NCI-H2107 treated with DMSO at 0.1 percent for 48 hours (cell line): ENCODE data around the gene UBE3C.
A peak's percentile ranks its signal among the peaks of the same experiment; 100 is the strongest.
"Not testable (repeated sequence)": the region's sequence is repeated elsewhere in the genome, so short reads cannot be mapped to it uniquely, and the experiment has no call there.

Experiments used
- DNase-seq: peaks from one replicate; lab custom pipeline; 2025; ENCODE audit not compliant: unreplicated experiment; lab: John Stamatoyannopoulos, UW

UBE3C gene

DNA sequence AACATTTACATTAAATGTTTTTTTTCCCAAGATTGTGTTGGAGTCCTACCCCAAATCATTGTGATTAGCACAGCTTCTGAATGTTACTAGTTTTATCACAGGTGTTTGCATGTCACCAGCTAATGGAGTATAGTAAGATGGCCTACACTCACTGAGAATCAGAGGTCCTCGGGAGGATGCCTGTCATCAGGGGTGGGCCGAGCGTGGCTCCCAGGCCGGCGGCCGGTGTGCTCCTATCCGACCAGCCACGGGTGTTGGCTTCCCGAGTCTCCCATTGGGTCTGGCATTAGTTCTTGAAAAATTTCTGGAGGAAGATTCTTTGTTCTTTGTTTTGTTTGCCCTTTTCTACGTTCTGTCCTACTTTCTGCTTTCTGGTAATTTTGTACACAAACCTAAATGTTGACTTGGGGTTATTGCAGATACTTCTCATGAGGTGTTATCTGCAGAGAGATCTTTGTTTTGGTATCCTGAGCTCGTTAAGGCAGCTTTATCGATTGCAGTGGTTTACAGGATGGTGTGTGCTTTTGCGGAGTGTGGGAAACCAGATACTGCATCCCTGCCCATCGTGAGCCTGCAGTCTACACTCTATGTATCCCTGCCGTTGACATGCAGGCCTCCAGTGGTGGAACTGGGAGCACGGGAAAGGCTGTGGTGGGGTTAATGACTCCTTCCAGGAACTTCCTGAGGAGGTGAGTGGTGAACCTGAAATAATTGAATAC, 130.8 kb downstream of the UBE3C start:
- no peak for DNase-seq

DNA sequence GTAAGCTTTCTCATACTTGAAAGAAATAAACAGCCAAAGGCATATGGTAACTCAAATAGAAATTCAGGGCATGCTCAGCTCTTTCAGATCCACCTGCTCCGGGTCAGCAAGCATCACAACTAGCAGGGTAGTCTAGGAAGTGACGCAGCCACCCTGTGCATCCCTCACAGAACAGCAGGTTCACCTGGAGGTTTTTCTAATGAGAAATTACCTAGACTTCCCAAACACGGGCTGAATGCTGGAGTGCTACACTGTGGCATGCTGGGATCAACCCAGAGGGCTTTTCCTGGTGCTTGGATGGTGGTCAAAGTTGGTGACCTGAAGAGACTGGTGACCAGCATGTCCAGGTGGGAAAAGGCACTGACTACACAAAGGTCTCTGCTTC, 131.3 kb downstream of the UBE3C start:
- DNase-seq = no peak

- DNase-seq = no peak
Measured at GRCh38 chr7:157271315-157271990, 132.7 kb downstream of the UBE3C start.

GRCh38 chr7:157271991-157272324, 133.2 kb downstream of the UBE3C start:
- DNase-seq = peak; percentile 56

DNA sequence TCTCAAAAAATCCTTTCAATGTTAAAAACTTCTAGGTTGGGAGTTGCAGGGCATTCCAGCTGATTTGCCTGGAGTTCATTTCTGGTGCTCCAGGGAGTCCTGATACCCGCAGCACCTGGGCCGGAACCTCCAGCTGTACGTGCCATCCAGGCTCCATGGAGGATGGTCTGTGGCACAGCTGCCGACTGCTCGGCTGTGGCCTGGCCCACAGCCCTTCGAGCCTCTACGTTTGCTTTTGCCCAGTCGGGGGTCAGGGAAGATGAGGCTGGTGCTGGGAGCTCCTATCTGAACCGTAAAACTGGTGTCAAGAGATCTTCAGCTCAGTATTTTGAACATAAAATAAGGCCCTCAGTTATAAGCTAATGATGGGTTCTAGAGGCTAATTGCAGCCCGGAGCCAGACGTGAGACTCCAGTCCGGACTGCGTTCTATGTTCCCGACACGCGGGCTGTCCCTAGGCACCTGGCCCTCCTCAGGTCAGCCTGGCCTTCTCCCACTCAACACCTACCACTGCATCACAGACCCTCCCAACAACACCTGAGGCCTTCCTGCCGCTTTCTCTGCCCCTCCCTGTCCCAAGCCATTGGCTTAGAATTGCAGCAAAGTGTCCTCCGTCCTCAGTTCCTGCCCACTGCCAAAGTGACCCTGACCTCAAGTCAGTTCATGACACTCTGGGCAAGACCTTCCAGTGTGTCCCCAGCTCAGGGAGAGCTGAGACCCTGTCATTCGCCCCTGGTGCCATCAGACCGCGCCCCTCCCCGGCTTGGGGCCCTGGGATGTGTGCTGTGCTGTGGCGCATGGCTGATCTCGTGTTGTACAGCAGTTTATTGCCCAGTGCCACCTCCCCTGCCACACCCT, 133.9 kb downstream of the UBE3C start:
- DNase-seq = no peak

GRCh38 chr7:157273208-157274093, 134.7 kb downstream of the UBE3C start:
- DNase-seq = peak; percentile 31

DNA sequence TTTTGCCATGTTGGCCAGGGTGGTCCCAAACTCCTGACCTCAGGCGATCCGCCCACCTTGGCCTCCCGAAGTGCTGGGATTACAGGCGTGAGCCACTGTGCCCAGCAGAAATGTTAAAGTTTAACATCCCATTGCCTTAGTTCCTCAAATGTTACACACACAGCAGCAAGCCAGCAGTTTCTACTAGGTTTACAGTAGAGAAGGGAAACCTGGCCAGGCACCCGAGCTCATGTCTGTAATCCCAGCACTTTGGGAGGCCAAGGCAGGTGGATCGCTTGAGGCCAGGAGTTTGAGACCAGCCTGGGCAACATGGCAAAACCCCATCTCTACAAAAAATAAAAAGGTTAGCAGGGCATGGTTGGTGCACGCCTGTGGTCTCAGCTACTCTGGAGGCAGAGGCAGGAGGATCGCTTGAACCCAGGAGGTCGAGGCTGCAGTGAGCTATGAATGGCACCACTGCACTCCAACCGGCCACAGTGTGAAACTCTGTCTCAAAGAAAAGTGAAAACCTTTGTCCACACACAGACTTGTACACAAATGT, 135.4 kb downstream of the UBE3C start:
- DNase-seq = not testable (repeated sequence)

DNA sequence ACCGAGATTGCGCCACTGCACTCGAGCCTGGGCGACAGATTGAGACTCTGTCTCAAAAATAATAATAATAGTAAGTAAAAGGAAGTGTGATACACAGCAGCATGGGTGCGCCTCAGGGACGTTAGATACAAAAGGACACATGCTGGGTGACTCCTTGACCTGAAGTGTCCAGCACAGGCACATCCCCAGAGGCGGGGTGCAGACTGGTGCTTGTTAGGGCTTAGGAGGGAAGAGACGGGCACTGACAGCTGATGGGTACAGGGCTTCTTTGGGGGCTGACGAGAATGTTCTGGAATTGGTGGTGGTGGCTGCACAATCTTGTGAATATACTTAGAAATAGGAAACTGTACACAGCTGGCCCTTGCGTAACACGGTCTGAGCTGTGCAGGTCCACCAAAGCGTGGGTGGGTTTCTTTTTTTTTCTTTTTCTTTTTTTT, 136.3 kb downstream of the UBE3C start:
- no peak for DNase-seq

DNA sequence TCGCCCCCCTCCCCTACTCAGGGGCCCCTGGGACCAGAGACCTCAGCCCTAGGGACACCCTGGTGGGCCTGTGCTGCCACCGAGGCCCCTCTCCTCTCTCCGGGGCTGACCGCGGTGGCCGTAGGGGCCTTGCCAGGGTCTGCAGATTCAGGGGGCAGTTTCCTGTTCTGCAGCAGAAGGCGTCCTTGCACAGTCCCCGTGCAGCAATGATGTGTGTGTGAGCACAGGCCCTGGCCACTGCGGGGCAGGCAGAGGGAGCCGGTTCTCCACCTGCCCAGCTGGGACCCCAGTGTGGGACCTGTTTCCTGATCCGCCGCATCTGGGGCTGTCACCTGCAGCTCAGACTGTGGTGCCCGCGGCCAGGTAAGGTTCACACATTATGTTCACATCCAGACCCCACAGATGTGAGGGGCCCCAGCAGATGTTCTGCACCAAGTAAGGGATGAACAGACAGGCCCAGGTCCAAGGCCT, 137.4 kb downstream of the UBE3C start:
- no peak for DNase-seq

- DNase-seq = no peak
Measured at GRCh38 chr7:157276731-157277562, 138.2 kb downstream of the UBE3C start.

DNA sequence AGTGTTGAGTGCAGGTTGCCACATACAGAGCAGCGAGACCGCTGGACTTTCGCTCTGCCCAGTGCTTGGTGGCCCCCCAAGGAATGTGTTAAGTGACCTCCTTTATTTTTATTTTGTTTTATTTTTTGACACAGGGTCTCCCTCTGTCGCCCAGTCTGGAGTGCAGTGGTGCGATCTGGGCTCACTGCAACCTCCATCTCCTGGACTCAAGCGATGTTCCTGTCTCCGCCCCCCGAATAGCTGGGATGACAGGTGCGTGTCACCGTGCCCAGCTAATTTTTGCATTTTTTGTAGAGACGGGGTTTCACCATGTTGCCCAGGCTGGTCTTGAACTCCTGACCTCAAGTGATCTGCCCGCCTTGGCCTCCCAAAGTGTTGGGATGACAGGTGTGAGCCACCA, 138.8 kb downstream of the UBE3C start:
- DNase-seq = not testable (repeated sequence)

DNA sequence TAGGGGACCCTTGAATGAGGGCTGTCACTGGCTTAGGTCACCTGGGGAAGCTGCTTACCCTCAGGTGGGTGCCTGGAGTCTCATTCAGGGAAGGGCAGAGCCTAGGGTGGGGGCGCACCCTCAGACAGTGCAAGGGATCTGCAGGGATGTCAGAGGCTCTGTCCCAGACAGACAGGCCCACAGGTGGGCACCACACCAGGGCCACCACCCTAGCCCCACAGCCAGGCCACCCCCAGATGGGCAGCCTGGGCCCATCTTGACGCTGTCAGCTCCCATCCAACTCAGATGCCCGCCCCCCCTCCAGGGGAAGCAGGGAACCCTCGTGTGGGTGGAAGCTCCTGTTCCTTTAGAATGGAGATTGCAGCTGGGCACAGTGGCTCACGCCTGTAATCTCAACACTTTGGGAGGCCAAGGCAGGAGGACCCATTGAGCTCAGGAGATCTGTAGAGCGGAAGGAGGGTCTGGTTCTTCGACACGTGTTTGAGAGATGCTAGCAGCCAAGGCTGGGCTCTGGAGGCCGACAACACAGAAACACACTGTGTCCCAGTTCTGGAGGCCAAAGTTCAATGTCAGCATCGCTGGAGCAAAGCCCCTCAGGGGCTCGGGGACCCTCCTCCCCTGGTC, 139.6 kb downstream of the UBE3C start:
- DNase-seq = no peak

DNA sequence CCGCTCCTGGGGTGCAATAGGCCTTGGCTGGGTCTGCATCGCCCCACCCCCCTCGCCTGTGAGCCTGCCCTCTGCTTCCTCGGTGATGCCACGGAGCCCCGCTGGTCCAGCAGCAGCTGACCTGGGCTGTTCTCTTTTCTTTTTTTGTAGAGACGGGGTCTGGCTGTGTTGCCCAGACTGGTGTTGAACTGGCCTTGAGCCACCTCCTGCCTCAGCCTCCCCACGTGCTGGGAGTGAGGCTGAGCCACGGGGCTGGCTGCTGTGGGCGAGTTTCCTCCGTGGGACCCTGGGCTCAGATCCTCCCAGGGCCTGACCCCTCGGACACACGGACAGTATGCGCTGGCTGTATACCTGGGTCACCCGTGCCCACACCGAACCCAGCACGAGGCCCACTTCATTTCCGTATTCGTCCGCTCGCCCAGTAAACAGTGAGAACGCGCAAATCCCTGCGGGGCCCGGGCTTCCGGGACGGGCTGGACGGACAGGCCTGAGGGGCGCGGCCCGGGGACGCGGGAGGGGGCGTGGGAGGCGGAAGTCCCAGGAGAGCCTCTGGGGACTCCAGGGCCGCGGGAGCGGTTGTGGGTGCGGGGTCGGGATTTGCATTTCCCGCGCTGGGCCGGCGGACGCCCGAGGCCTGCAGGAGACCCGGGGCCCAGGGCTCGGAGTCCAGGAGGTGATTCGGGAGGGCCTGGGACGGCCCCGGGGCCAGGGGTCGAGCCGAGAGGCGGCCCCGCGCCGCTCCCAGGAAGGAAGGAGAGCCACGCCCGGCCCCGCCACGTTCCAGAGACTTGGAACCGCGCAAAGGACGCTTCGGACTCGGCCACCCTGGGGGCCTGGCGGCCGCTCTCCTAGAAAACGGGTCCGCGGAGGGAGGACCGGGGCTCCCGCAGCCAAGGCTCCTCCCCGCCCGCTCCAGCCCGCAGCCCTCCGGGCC, 140.3 kb downstream of the UBE3C start:
- no peak for DNase-seq

GRCh38 chr7:157279741-157280215, 141.1 kb downstream of the UBE3C start:
- DNase-seq = no peak

DNA sequence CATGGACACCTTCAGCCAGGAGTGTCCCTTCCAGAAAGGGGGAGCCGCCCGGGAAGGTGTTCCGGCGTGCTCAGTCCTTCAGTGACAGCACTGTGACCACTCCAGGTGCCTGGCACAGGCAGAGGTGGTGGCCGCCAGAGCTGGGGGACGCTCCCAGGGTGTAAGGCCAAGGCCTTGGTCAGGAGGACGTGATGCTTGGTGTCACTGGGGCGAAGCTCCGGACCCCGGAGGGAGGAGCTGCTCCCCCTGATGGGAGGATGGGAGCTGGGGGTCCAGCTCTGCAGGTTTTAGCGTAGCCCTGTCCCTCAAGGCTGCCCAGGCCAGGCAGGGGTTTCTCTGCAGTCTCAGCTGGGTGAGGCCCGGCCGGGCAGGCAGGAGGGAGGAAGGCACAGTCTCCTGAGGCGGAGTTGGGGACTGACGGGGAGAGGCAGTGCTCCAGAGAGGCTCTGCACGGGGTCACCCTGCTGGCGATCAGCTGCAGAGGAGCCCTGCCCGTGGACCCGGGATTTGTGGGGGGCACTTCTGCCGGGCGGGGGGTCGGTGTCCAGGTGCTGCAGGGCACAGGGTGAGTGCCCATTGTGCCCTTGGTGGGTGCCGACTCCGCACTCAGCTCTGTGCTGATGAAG, 141.6 kb downstream of the UBE3C start:
- no peak for DNase-seq

DNA sequence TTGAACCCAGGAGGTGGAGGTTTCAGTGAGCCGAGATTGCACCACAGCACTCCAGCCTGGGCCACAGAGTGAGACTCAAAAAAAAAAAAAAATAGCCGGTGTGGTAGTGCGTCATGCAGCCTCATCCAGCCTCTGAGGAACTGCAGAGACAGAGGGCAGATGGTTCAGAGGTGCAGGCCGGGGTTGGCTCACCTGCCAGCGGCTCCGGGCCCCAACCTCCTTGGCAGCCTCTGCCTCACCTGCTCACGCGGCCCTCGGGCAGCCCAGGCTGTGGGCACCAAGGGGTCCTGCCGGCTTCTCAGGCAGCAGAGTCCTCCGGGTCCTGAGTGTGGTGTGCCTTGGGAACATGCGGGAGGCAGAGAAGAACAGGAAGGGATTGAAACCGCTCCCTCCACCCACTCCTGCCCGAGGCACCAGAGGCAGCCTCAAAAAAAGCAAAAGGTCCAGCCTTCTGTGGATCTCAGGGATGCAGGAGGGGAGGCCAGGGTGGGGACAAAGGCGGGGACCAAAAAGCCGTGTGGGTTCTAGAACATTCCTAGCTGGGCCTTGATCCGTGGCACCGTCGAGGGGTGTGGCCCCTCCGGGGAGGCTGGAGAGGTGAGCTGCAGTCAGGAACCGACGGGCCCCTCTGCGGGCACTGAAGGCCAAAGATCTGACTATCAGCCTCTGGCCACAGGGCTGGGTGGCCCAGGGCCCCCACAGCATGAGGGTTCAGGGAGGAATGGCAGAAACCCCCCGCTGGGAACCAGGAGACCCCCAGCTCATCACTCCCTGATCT, 142.7 kb downstream of the UBE3C start:
- no peak for DNase-seq
